H1 (cell line): ENCODE data around the gene TMBIM1. TPM values are rescaled to one million over a fixed set of nuclear protein-coding genes. Genes with fewer than 3 reads are reported as not detected.

Experiments used
- CTCF ChIA-PET: fragments of 300-600 bp; sonication (Branson Sonifier 250); formaldehyde crosslinking; loops from one replicate; lab custom pipeline; 2021; ENCODE audit not compliant: partially characterized antibody; lab: Charles Lee
- POLR2A ChIA-PET: fragments of 300-600 bp; sonication (Branson Sonifier 250); formaldehyde crosslinking; loops from one replicate; lab custom pipeline; 2021; ENCODE audit warnings: inconsistent platforms; ENCODE audit not compliant: partially characterized antibody; lab: Charles Lee
- DNase-seq, 2 experiments: peaks; one replicate each; pipeline versions ENCODE4 v3.0.0 to v3.0.0-alpha.2; 2010 to 2022; ENCODE audit warnings: low spot score in 2 of 2, low read depth in 1 of 2, mixed read lengths in 1 of 2
- FAIRE-seq: peaks from 2 replicates; lab custom pipeline; 2011; peaks lifted over from hg19 to GRCh38; lab: Jason Lieb, UNC
- H2AFZ ChIP-seq: 2 replicates; pipeline ENCODE4 v1.8.1; 2012; ENCODE audit warnings: low read length, inconsistent platforms
- H2AK5ac ChIP-seq: 2 replicates; pipeline ENCODE4 v1.6.1; 2013; ENCODE audit warnings: low read depth, low read length
- H2BK120ac ChIP-seq: replicated peaks from 2 replicates; pipeline ENCODE3; 2013; ENCODE audit warnings: low read depth, low read length, inconsistent platforms
- H2BK12ac ChIP-seq: 2 replicates; pipeline ENCODE4 v1.6.1; 2013; ENCODE audit warnings: low read depth, low read length
- H2BK15ac ChIP-seq: 2 replicates; pipeline ENCODE4 v1.6.1; 2013; ENCODE audit warnings: low read length
- H2BK20ac ChIP-seq: 2 replicates; pipeline ENCODE4 v1.6.1; 2013; ENCODE audit warnings: low read length
- H2BK5ac ChIP-seq: 2 replicates; pipeline ENCODE4 v1.6.1; 2013; ENCODE audit warnings: low read depth, low read length
- H3K14ac ChIP-seq: 2 replicates; pipeline ENCODE4 v1.6.1; 2013; ENCODE audit warnings: inconsistent platforms; ENCODE audit not compliant: insufficient read length
- H3K18ac ChIP-seq: 2 replicates; pipeline ENCODE4 v1.6.1; 2013; ENCODE audit warnings: low read length; ENCODE audit errors: extremely low read depth
- H3K23ac ChIP-seq: 2 replicates; pipeline ENCODE4 v1.6.1; 2013; ENCODE audit warnings: inconsistent platforms; ENCODE audit not compliant: insufficient read length
- H3K23me2 ChIP-seq: 2 replicates; pipeline ENCODE4 v1.6.1; 2013; ENCODE audit warnings: low read depth, low read length
- H3K27ac ChIP-seq: 2 replicates; pipeline ENCODE4 v1.6.1; 2011; ENCODE audit warnings: low read depth, low read length, inconsistent platforms
- H3K27me3 ChIP-seq, 4 experiments: replicated peaks in 1 of 4; 1 replicate in 1 of 4; 2 replicates in 3 of 4; pipeline versions ENCODE4 v1.6.1 to v1.8.1; 2011 to 2013; ENCODE audit warnings: low read length in 3 of 4, mild to moderate bottlenecking in 3 of 4, inconsistent platforms in 2 of 4, mixed read lengths in 2 of 4, moderate library complexity in 1 of 4; ENCODE audit not compliant: control insufficient read depth in 3 of 4, insufficient read depth in 3 of 4; ENCODE audit errors: extremely low read depth in 1 of 4
- H3K36me3 ChIP-seq, 4 experiments: 2 replicates each; pipeline versions ENCODE4 v1.6.1 to v1.8.1; 2011 to 2013; ENCODE audit warnings: mild to moderate bottlenecking in 4 of 4, low read length in 3 of 4, moderate library complexity in 2 of 4, control low read depth in 1 of 4, inconsistent platforms in 1 of 4; ENCODE audit not compliant: insufficient read depth in 4 of 4, control insufficient read depth in 2 of 4
- H3K4ac ChIP-seq: replicated peaks from 2 replicates; pipeline ENCODE3; 2013; ENCODE audit warnings: low read length, low read depth, mixed read lengths, inconsistent platforms; ENCODE audit not compliant: insufficient read length
- H3K4me1 ChIP-seq, 4 experiments: replicated peaks in 1 of 4; 1 replicate in 1 of 4; 2 replicates in 3 of 4; pipeline versions ENCODE4 v1.6.1 to v1.8.1; 2011 to 2013; ENCODE audit warnings: low read length in 3 of 4, inconsistent platforms in 2 of 4, mixed read lengths in 1 of 4; ENCODE audit not compliant: insufficient read depth in 4 of 4, control insufficient read depth in 3 of 4
- H3K4me2 ChIP-seq, 2 experiments: 2 replicates each; pipeline versions ENCODE4 v1.6.1 to v1.8.1; 2011 to 2013; ENCODE audit warnings: low read depth in 2 of 2, low read length in 2 of 2, control low read depth in 1 of 2, inconsistent platforms in 1 of 2, mild to moderate bottlenecking in 1 of 2; ENCODE audit not compliant: insufficient read depth in 1 of 2
- H3K4me3 ChIP-seq, 4 experiments: fragments of 200-600, 300-600 bp in 1 of 4; sonication (generic), shearing (Covaris generic), sonication (Bioruptor Twin) in 1 of 4; 2 replicates each; pipeline versions ENCODE4 v1.5.1 to v1.8.1; 2011 to 2016; ENCODE audit warnings: low read length in 4 of 4, low read depth in 3 of 4, control low read depth in 2 of 4, inconsistent platforms in 2 of 4, mild to moderate bottlenecking in 2 of 4, mixed read lengths in 1 of 4, moderate library complexity in 1 of 4; ENCODE audit not compliant: insufficient read depth in 2 of 4; ENCODE audit errors: extremely low read depth in 1 of 4
- H3K56ac ChIP-seq: replicated peaks from 2 replicates; pipeline ENCODE3; 2013; ENCODE audit warnings: low read depth, mild to moderate bottlenecking, mixed read lengths, low read length, inconsistent platforms; ENCODE audit not compliant: insufficient read length
- H3K79me1 ChIP-seq: 2 replicates; pipeline ENCODE4 v1.6.1; 2013; ENCODE audit warnings: low read depth, low read length, control low read depth
- H3K79me2 ChIP-seq, 2 experiments: 2 replicates each; pipeline versions ENCODE4 v1.6.1 to v1.8.1; 2012 to 2013; ENCODE audit warnings: low read length in 2 of 2, mild to moderate bottlenecking in 2 of 2, inconsistent platforms in 1 of 2; ENCODE audit not compliant: insufficient read depth in 2 of 2, control insufficient read depth in 1 of 2
- H3K9ac ChIP-seq, 4 experiments: replicated peaks in 1 of 4; 1 replicate in 1 of 4; 2 replicates in 3 of 4; pipeline versions ENCODE4 v1.6.1 to v1.8.1; 2011 to 2013; ENCODE audit warnings: low read depth in 3 of 4, low read length in 3 of 4, control low read depth in 2 of 4, mild to moderate bottlenecking in 2 of 4, moderate library complexity in 2 of 4, inconsistent platforms in 1 of 4; ENCODE audit errors: extremely low read depth in 1 of 4
- H3K9me3 ChIP-seq, 2 experiments: 2 replicates each; pipeline versions ENCODE4 v1.6.1 to v1.8.1; 2012 to 2013; ENCODE audit warnings: mild to moderate bottlenecking in 2 of 2, moderate library complexity in 2 of 2, control low read depth in 1 of 2, inconsistent platforms in 1 of 2, low read depth in 1 of 2, low read length in 1 of 2, mixed read lengths in 1 of 2; ENCODE audit not compliant: insufficient read depth in 2 of 2
- H4K20me1 ChIP-seq, 2 experiments: replicated peaks in 1 of 2; 2 replicates each; pipeline versions ENCODE3 to v1.8.1; 2011 to 2013; ENCODE audit warnings: inconsistent platforms in 2 of 2, low read length in 2 of 2, mild to moderate bottlenecking in 1 of 2; ENCODE audit not compliant: insufficient read depth in 2 of 2, control insufficient read depth in 1 of 2
- H4K5ac ChIP-seq: 2 replicates; pipeline ENCODE4 v1.6.1; 2013; ENCODE audit warnings: low read length, low read depth, mixed read lengths, inconsistent platforms; ENCODE audit not compliant: insufficient read length
- H4K8ac ChIP-seq: 2 replicates; pipeline ENCODE4 v1.8.0; 2013; ENCODE audit warnings: mild to moderate bottlenecking, moderate library complexity, low read length, inconsistent platforms; ENCODE audit not compliant: insufficient read depth; ENCODE audit errors: extremely low read depth
- H4K91ac ChIP-seq: replicated peaks from 2 replicates; pipeline ENCODE3; 2013; ENCODE audit warnings: low read length, mixed read lengths, inconsistent platforms; ENCODE audit not compliant: insufficient read length
- BRCA1 ChIP-seq: IDR thresholded peaks from 2 replicates; pipeline ENCODE4 v1.6.1; 2012; ENCODE audit warnings: low read depth, low read length, improper control_type of control experiment
- CBX5 ChIP-seq: fragments of 300-800, 300-1000 bp; sonication (generic); IDR thresholded peaks from 2 replicates; pipeline ENCODE4 v1.7.1; 2016; ENCODE audit warnings: antibody characterized with exemption, low read length, low read depth
- CHD2 ChIP-seq: IDR thresholded peaks from 2 replicates; pipeline ENCODE4 v1.6.1; 2012; ENCODE audit warnings: low read length, improper control_type of control experiment
- CREB1 ChIP-seq: IDR thresholded peaks from 2 replicates; pipeline ENCODE4 v1.6.1; 2012; ENCODE audit warnings: inconsistent platforms
- EZH2 ChIP-seq: fragments of 200-600 bp; sonication (generic); IDR thresholded peaks from 2 replicates; pipeline ENCODE4 v1.7.1; 2012; ENCODE audit warnings: low read depth, mild to moderate bottlenecking, moderate library complexity, low read length, inconsistent platforms; ENCODE audit not compliant: severe bottlenecking
- GABPA ChIP-seq: IDR thresholded peaks from 2 replicates; pipeline ENCODE4 v1.6.1; 2011; ENCODE audit warnings: mild to moderate bottlenecking, low read length, moderate library complexity, borderline replicate concordance; ENCODE audit not compliant: insufficient read depth
- HDAC2 ChIP-seq, 2 experiments: fragments of 300-600 bp in 1 of 2; sonication (generic) in 1 of 2; IDR thresholded peaks; 2 replicates each; pipeline ENCODE4 v1.6.1; 2011 to 2012; ENCODE audit warnings: low read depth in 2 of 2, low read length in 2 of 2, mild to moderate bottlenecking in 2 of 2, moderate library complexity in 2 of 2, borderline replicate concordance in 1 of 2, inconsistent platforms in 1 of 2
- HDAC6 ChIP-seq: IDR thresholded peaks from one replicate; pipeline ENCODE4 v1.7.1; 2012; ENCODE audit warnings: low read depth, mild to moderate bottlenecking, inconsistent platforms, low read length, moderate library complexity
- JUN ChIP-seq: IDR thresholded peaks from 2 replicates; pipeline ENCODE4 v1.6.1; 2011; ENCODE audit warnings: low read depth, mild to moderate bottlenecking, improper control_type of control experiment, low read length
- RAD21 ChIP-seq, 2 experiments: IDR thresholded peaks in 1 of 2; conservative IDR thresholded peaks in 1 of 2; 2 replicates each; pipeline ENCODE4 v1.6.1; 2011; ENCODE audit warnings: low read depth in 2 of 2, low read length in 2 of 2, improper control_type of control experiment in 1 of 2, inconsistent platforms in 1 of 2, mild to moderate bottlenecking in 1 of 2, moderate library complexity in 1 of 2
- SP4 ChIP-seq: IDR thresholded peaks from 2 replicates; pipeline ENCODE4 v1.6.1; 2012; ENCODE audit warnings: low read length, inconsistent platforms
- SRF ChIP-seq: IDR thresholded peaks from 2 replicates; pipeline ENCODE4 v1.6.1; 2011; ENCODE audit warnings: mild to moderate bottlenecking, low read depth, low read length, moderate library complexity
- TBP ChIP-seq: IDR thresholded peaks from 2 replicates; pipeline ENCODE4 v1.6.1; 2011; ENCODE audit warnings: low read depth, low read length, improper control_type of control experiment
- TEAD4 ChIP-seq: IDR thresholded peaks from 2 replicates; pipeline ENCODE4 v1.6.1; 2012; ENCODE audit warnings: low read depth, low read length, inconsistent platforms, mixed read lengths
- YY1 ChIP-seq: IDR thresholded peaks from 2 replicates; pipeline ENCODE4 v1.6.1; 2011; ENCODE audit warnings: low read depth, mild to moderate bottlenecking, low read length
- WGBS, 2 experiments: shearing (Covaris generic) in 1 of 2; methylation state at CpG; one replicate each; pipeline versions ENCODE4 v1.1.6 to v1.1.7; 2013 to 2015; ENCODE audit warnings: low lambda C conversion rate in 2 of 2, mixed read lengths in 2 of 2, inconsistent platforms in 1 of 2, low coverage in 1 of 2, missing lambda C conversion rate in 1 of 2; ENCODE audit not compliant: insufficient replicate concordance in 2 of 2, insufficient coverage in 1 of 2, insufficient read length in 1 of 2; ENCODE audit errors: extremely low coverage in 1 of 2, missing lambda C conversion rate in 1 of 2; 5-methylcytosine and 5-hydroxymethylcytosine counted together
- polyA plus RNA-seq, 7 experiments: library from polyadenylated mRNA; depleted of rRNA in 3 of 7; stranded (reverse) in 5 of 7; unstranded in 2 of 7; fragments of >200 nt in 5 of 7; fragments of 200-250 nt in 2 of 7; gene quantifications; 1 replicate in 5 of 7; 2 replicates in 1 of 7; 4 replicates in 1 of 7; pipeline versions ENCODE4 v1.2.1 to v1.2.3, GENCODE V29; 2011 to 2013; ENCODE audit warnings: missing spikeins in 2 of 7, mixed read lengths in 2 of 7
- total RNA-seq: library from RNA; stranded (reverse); fragmentation: NEBNext Ultra II Directional; extraction: Animal tissue kit (Norgen Biotek cat#: 25700); gene quantifications from 2 replicates; pipeline ENCODE4 v1.2.1, GENCODE V29; 2021

The TMBIM1 gene
- total and polyA plus RNA-seq, 2 of the 8 experiments (the other 6 are each of a cell fraction or from before 2014, with no cell fraction given) = 22.1 to 36.8 TPM

- no peak overlapping the region for H2AK5ac ChIP-seq
- no peak for DNase-seq
- H3K27ac ChIP-seq = no peak overlapping the region
- H3K27me3 ChIP-seq = no peaks in the 10 kb centered on the region
- no peak overlapping the region for H4K5ac ChIP-seq
- TF ChIP-seq TEAD4 (no peak), RAD21 (IDR thresholded peaks at IDR 0.05 in 1 of 2, conservative IDR thresholded peaks at IDR 0.05 in 1 of 2; ENCODE audit: low read depth in 2 of 2, low read length in 2 of 2) (no peak), CBX5 (no peak), JUN (no peak), HDAC2 (IDR thresholded peaks at IDR 0.05; ENCODE audit: borderline replicate concordance in 1 of 2, low read depth in 2 of 2, low read length in 2 of 2) (no peak), EZH2 (no peak), YY1 (no peak), TBP (no peak), GABPA (no peak), SRF (no peak), BRCA1 (no peak), CREB1 (no peak), HDAC6 (no peak), CHD2 (no peak), SP4 (no peak)
- H3K4me1 ChIP-seq = peaks cover 5 to 11% (median 7%) of the 10 kb centered on the region in 4 experiments; a peak in 4 of 7 replicates
- no peak overlapping the region for H4K91ac ChIP-seq
- no peaks in the 10 kb centered on the region for H3K9me3 ChIP-seq
- ChIA-PET POLR2A (interaction anchor here (1.3 to 4.0 kb wide), 3 partner anchors 11 to 112 kb away, joined by 3 to 22 read pairs (median 5); no protein-coding TSS in a partner anchor), CTCF (interaction anchor here (1.1 to 9.2 kb wide), 5 partner anchors 9 to 71 kb away, joined by 4 to 131 read pairs (median 11); partner anchors contain the start of genes AAMP, CATIP and PNKD)
- H3K23ac ChIP-seq = no peak overlapping the region
- H3K4ac ChIP-seq = no peak overlapping the region
- H4K8ac ChIP-seq = peak overlapping the region; percentile 48; the same call in 1 of the 2 replicates
- no peak overlapping the region for H2BK15ac ChIP-seq
- H3K14ac ChIP-seq = no peak overlapping the region
- no peaks in the 10 kb centered on the region; the same call in 1 of the 2 replicates for H3K23me2 ChIP-seq
- no peaks in the 10 kb centered on the region for H3K36me3 ChIP-seq
- no peak overlapping the region for H2BK20ac ChIP-seq
- no peak overlapping the region for H3K18ac ChIP-seq
- no peak overlapping the region for H3K4me2 ChIP-seq
- H2BK5ac ChIP-seq = no peak overlapping the region
- no peak overlapping the region for H3K56ac ChIP-seq
- no peak overlapping the region for H2BK12ac ChIP-seq
- no peak overlapping the region for H2BK120ac ChIP-seq
- no peak overlapping the region for H2AFZ ChIP-seq
- no peaks in the 10 kb centered on the region for H3K79me2 ChIP-seq
- H3K79me1 ChIP-seq = 0 out of 2 replicates have a peak, but pooled peaks cover 8% of the 10 kb centered on the region
- no peak overlapping the region for H3K4me3 ChIP-seq
- H3K9ac ChIP-seq = no peak overlapping the region
- peaks cover 0 to 5% of the 10 kb centered on the region in 2 experiments for H4K20me1 ChIP-seq
- FAIRE-seq = no peak
- 90% methylated on average over 6 of the region's 6 CpGs; no CpG with 5 or more reads in 1 of the 2 experiments for WGBS, 2 experiments
Observed at GRCh38 chr2:218285604-218286003, 6.7 kb downstream of the TMBIM1 start.
